ENCODE data around the gene BRIP1. TPM values are rescaled to one million over a fixed set of nuclear protein-coding genes. Genes with fewer than 3 reads are reported as not detected.
"Not testable (repeated sequence)": the region's sequence is repeated elsewhere in the genome, so short reads cannot be mapped to it uniquely, and the experiment has no call there.

Gene BRIP1
- polyA plus RNA-seq, 4 donors: 8.1 to 11.7 (median 10.8) TPM

- DNase-seq (ENCODE audit: low read depth in 4 of 4, low spot score in 3 of 4): no peak
These were observed 153.8 kb downstream of the BRIP1 start for GRCh38 chr17:61709567-61709966.

GRCh38 chr17:61704935-61705449, 158.3 kb downstream of the BRIP1 start:
- DNase-seq (ENCODE audit: low read depth in 4 of 4, low spot score in 3 of 4): no peak

GRCh38 chr17:61702450-61702849, 160.9 kb downstream of the BRIP1 start:
- no peak for DNase-seq (ENCODE audit: low read depth in 4 of 4, low spot score in 3 of 4)

- DNase-seq (ENCODE audit: low read depth in 4 of 4, low spot score in 3 of 4): no peak
These were observed 161.3 kb downstream of the BRIP1 start for GRCh38 chr17:61701978-61702377.

- DNase-seq (ENCODE audit: low read depth in 4 of 4, low spot score in 3 of 4): no peak
These were observed 162.0 kb downstream of the BRIP1 start for GRCh38 chr17:61701334-61701733.

- no peak for DNase-seq (ENCODE audit: low read depth in 4 of 4, low spot score in 3 of 4)
These were observed 163.1 kb downstream of the BRIP1 start for GRCh38 chr17:61700252-61700651.

GRCh38 chr17:61699694-61700093, 163.6 kb downstream of the BRIP1 start:
- DNase-seq (ENCODE audit: low read depth in 4 of 4, low spot score in 3 of 4): no peak

- no peak for DNase-seq (ENCODE audit: low read depth in 4 of 4, low spot score in 3 of 4)
These were observed 164.3 kb downstream of the BRIP1 start for GRCh38 chr17:61699032-61699431.

GRCh38 chr17:61698244-61698643, 165.1 kb downstream of the BRIP1 start:
- DNase-seq (ENCODE audit: low read depth in 4 of 4, low spot score in 3 of 4): no peak

GRCh38 chr17:61695779-61696337, 167.5 kb downstream of the BRIP1 start:
- DNase-seq (ENCODE audit: low read depth in 4 of 4, low spot score in 3 of 4): no peak

GRCh38 chr17:61694095-61694494, 169.2 kb downstream of the BRIP1 start:
- no peak for DNase-seq (ENCODE audit: low read depth in 4 of 4, low spot score in 3 of 4)

GRCh38 chr17:61689610-61690180, 173.6 kb downstream of the BRIP1 start:
- DNase-seq (ENCODE audit: low read depth in 4 of 4, low spot score in 3 of 4): no peak

- no peak for DNase-seq (ENCODE audit: low read depth in 4 of 4, low spot score in 3 of 4)
These were observed 175.6 kb downstream of the BRIP1 start for GRCh38 chr17:61687769-61688168.

GRCh38 chr17:61686113-61686512, 177.2 kb downstream of the BRIP1 start:
- no peak for DNase-seq (ENCODE audit: low read depth in 4 of 4, low spot score in 3 of 4)

GRCh38 chr17:61684818-61685217, 178.5 kb downstream of the BRIP1 start:
- DNase-seq (ENCODE audit: low read depth in 4 of 4, low spot score in 3 of 4): no peak

GRCh38 chr17:61684172-61684571, 179.2 kb downstream of the BRIP1 start:
- no peak for DNase-seq (ENCODE audit: low read depth in 4 of 4, low spot score in 3 of 4)

GRCh38 chr17:61683466-61683865, 179.9 kb downstream of the BRIP1 start:
- DNase-seq (ENCODE audit: low read depth in 4 of 4, low spot score in 3 of 4): no peak

GRCh38 chr17:61680921-61681320, 182.4 kb downstream of the BRIP1 start:
- no peak for DNase-seq (ENCODE audit: low read depth in 4 of 4, low spot score in 3 of 4)

GRCh38 chr17:61678339-61678738, 185.0 kb downstream of the BRIP1 start:
- DNase-seq (ENCODE audit: low read depth in 4 of 4, low spot score in 3 of 4): no peak

GRCh38 chr17:61677150-61677811, 186.0 kb downstream of the BRIP1 start:
- DNase-seq (ENCODE audit: low read depth in 4 of 4, low spot score in 3 of 4): not testable (repeated sequence)

- not testable (repeated sequence) for DNase-seq (ENCODE audit: low read depth in 4 of 4, low spot score in 3 of 4)
These were observed 186.8 kb downstream of the BRIP1 start for GRCh38 chr17:61676522-61676921.

- not testable (repeated sequence) for DNase-seq (ENCODE audit: low read depth in 4 of 4, low spot score in 3 of 4)
These were observed 188.7 kb downstream of the BRIP1 start for GRCh38 chr17:61674609-61675008.
